Kasumi-1 (cell line): ENCODE measurements around the gene TMSB4X.
"Not testable (repeated sequence)": the region's sequence is repeated elsewhere in the genome, so short reads cannot be mapped to it uniquely, and the experiment has no call there.

Experiments used
- DNase-seq, 2 experiments: peaks; one replicate each; lab custom pipeline; 2025; lab: John Stamatoyannopoulos, UW

Gene TMSB4X

DNA sequence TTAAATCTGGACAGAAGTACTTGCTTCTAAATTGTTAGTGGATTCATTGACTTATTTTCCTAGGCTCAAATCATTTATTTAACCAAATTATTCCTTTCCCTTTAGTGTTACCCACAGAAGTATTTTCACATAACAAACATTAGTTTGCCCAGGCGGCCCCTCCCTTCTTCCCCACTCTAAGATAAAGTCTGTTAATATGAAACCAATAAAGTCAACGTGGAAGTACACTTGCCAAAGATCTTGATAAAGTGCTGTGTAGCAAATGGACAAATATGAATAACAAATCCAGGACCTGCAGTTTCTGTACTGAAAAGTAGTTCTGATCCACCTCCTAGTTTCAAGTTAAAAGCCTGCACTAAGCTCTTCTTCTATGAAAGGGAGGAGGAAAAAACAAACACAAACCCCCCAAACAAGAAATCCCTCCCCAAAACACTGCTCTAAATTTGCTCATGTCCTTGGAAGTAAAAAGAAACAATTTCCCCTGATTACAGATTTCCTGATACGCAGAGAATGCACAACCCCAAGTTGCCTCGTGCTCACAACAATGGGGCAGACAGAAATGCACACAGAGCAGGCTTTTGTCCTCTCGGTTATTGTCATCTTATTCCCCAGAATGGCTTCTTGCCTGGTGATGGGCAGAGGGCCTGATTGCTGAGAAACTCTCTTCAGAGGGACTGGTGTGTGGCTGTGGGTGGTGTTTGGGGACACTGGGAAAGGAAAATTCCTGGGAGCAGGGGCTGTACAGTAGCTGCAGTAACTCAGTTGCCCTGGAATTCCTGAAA is 23.2 kb downstream of the TMSB4X start:
- no peak for DNase-seq

DNA sequence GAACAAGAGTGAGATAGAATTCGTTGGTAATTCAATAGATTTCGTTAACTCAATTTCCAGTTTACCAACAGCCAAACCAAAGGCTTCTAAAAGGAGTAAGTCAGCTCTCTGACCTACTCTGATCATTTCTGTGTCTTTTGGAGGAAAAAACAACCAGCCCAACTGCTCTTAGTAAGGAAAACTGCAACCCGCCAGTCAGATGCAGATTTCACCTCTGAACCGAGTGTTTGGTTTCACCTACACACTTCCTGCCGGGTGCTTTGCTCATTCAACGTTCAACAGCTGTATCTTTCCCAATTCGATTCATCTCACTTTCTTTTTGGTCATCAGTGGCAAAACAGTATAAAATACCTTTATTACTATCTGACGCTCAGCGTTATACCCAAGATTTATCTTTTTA is 24.5 kb downstream of the TMSB4X start:
- no peak for DNase-seq

DNA sequence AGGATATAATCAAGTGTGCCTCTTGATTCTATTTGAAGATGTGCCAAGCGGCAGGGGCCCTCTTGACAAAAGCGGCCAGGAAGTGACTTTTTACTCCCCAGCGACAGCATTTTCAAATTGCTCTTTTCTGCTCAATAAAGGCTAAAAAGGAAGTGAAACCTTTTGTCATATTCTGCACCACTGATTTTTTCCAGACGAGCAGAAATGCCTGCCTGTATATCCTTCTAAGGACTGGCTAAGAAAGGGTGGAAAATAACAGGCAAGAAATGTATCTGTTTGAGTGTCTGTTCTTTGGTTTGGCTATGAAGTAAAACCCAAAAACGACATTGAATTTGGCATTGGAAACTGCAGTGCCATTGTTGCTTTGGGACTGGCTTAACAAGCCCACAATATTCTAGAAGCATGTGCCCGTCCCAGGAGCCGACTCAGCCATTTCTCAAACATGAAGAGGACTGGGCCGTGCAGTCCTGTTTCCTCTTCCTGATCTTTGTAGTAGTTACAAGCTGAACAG is 25.4 kb downstream of the TMSB4X start:
- no peak for DNase-seq

DNA sequence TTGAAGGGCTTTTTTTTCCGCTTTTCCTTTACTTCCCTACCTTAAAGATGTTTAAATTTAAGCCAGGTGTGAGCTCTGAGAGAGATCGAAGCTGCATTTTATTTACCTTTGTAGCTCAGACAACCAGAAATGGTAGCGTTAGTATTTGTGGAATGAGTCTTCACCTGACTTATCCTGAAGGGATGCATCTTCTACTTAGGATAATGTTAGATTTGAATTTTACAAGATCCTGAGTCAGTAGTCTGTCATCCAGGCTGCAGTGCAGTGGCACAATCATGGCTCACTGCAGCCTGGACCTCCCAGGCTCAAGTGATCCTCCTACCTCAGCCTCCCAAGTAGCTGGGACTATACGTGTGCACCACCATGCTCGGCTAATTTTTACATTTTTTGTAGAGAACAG is 26.2 kb downstream of the TMSB4X start:
- DNase-seq: no peak

DNA sequence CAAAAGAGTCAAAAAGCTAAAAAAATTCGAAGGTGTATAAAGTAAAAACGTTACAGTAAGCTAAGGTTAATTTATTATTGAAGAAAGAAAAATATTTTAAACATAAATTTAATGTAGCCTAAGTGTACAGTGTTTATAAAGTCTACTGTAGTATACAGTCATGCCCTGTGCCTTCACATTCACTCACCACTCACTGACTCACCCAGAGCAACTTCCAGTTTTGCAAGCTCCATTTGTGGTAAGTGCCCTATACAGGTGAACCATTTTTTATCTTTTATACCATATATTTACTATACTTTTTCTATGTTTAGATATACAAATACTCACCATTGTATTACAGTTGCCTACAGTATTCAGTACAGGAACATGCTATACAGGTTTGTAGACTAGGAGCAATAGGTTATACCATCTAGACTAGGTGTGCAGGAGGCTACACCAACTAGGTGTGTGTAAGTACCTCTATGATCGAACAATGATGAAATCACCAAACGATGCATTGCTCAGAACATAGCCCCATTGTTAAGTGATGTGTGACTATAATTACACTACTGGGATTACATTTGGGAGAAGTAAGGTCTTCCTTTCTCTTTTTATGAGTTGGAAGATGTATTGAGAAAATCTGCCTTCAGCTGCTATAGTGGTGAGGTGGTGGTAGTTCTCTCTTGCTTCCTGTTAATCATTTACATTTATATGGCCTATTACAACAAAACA is 27.2 kb downstream of the TMSB4X start:
- no peak for DNase-seq

DNA sequence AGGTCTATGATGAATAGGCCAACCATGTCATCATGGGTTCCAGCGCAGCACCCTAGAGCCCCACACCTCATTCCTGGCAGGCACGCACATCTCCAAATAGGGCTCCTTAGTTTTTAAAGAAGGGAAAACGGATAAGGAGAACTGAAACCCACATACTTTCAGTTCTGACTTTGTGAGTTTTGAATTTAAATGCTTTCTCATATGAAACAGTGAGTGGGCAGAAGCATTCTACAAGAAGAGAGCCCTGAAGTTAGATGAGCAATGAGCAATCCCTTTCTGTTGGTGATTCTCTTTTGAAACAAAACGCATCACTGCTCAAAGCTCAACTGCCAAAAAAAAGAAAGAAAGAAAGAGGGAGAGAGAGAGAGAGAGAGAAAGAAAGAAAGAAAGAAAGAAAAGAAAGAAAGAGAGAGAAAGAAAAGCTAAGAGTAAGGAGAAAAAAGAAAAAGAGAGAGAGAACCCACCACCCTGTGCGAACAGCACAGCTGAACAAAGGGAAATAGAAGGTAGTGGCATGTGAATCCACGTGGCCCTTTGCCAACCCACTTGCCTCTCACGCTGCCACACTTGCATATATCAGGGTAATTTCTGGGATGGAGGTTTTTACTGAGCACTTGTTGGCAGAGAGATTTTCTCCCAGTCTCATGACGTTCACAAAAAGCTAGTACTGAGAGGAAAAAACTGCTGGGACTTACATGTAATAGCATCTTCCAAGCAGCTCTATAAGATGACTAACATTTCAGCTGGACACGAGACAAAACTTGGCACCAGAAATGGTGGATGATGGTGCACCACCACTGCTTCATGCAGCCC is 31.0 kb downstream of the TMSB4X start:
- no peak for DNase-seq

DNA sequence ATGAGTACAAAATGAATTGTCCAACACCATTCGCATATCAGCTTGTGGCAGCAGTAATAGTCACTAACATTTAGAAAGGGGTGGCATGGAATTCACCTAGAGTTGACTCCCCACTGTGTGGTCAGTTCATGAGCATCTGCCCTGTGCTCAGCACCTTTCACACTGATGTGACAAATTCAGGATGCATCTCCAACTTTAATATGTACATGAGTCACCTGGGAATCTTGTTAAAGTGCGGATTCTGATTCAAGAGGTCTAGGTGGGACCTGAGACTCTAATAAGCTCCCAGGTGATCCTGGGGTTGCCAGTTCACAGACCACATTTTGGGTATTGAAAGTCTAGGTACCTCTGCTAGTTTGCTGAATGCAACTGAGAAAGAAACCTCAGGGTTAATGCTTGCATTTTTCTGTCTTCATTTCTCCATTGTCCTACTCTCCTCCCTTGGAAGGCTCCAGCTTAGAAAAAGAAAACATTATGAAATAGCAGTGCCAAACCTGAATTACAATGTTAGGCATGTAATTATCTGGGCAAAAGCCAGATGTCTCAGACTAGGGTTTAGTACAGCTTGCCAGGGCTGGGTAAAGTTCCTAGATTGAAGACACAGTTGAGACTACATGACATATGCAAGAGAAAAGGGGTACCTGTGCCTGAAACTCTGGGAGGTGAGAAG is 32.7 kb downstream of the TMSB4X start:
- no peak for DNase-seq

DNA sequence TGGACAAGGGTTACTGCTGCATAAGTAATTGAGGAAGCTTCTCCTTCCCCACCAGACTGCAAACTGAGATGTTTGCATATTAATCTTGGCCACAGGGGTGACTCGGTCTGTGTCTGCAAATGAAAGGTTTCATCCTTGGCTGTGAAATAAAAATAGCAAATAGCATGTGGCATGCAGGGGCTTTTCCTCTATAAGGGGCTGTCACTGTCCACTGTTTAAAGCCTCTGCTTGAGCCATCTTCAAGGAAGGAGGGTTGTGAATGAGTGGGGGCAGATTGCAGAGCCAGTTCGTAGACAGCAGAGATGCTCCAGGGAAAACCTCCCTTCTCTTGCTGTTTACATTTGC is 33.3 kb downstream of the TMSB4X start:
- DNase-seq: peak; percentile 13 to 32

DNA sequence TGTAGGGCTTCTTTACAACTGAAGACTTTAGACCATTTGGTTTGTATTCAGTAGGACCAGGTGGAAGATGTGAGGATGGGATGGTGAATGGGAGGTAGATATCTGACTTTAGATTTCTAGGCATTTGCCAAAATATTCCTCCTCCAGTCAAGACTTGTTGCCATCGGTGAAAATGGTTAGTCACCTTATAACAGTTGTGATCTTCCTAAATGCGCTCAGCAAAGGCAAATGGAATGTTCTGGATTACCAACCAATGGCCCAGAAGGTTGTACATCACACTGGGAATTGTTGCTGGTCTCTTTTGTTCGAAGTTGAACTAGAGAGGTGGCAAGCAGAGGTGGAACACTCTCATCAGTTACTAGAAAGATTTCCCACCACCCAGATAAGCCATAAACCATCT is 33.9 kb downstream of the TMSB4X start:
- no peak for DNase-seq

DNA sequence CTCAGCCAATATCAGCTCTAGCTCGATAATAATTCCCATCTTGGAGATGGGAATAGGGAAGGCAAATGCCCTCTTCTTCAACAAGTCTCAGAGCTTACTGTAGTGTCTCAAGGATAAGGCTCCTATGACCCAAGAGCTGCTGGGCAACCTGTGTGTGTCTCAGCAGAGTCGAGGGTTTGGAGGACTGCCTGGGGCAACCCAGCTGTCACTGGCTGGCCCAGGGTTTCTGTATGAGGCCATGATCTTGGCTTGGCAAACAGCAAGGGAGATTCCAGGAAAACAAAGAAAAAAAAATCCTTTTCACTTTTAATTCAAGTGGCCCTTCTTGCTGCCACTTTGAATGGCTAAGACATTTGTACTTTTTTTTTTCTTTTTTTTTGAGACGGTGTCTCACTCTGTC is 34.4 kb downstream of the TMSB4X start:
- DNase-seq: no peak

DNA sequence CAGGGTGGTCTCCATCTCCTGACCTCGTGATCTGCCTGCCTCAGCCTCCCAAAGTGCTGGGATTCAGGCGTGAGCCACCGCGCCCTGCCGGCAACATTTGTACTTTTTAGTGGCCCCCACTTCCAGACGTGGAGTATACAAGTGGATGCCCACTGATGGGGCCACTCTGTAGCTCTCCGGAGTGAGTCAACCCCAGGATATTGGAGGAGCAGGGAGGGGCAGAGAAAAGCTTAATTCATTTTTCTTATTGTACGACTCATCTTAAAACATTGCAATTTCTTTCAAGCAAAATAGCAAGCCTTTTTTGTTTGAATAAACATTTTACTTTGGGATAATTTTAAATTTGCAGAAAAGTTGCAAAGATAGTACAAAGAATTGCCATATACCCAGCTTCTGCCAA is 34.9 kb downstream of the TMSB4X start:
- no peak for DNase-seq

DNA sequence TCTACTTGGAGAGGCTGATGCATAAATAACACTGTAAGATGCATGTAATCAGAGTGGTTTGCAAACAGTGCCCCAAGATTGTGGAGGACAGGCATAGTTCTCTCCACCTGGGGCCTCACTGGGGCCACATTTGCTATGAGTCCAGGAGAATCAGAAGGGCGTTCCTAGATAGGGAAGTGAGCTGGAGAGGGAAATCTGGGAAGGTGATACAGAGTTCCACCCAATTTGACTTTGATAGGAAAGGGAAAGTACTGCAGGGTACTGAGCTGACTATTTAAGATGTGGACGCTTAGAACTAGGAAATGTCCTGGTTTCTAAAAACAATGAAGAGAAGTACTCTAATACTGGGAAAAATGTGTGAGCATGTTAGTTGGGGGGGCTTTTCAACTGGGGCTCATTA is 35.6 kb downstream of the TMSB4X start:
- DNase-seq: no peak

DNA sequence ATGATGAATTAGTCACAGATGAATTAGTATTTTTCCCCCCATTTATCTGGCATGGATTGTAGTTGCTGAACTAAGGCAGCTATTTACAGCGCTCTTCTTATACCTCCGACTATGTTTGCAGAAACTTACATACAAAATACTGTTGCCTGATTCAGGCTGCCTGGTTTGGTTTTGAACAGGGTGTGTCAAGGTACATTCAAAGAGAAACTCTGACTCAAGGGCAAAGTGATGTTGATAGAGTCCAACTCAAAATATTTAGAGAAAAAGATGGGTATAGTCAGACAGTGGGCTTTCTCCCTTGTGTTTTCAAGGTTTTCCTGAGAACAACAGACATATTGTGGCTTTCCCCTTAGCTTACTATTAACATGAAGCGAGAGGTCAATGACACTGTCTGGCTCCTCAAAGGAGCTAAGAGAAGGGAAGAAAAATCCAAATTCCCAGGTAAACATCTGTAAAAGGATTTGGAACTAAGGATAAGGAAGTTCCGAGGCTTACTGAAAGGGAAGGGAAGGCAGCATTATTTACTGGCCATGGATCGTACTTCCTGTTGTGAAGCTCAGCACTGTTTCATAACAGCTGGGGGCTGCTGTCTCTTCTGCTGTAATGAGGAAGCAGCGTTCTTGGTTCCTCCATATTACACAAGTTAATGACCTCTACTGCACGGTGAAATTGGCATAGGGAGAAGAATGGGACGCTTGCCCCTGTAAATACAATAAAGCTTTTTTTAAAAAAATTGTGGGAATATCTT is 38.6 kb downstream of the TMSB4X start:
- peak; percentile 67 to 73 for DNase-seq

DNA sequence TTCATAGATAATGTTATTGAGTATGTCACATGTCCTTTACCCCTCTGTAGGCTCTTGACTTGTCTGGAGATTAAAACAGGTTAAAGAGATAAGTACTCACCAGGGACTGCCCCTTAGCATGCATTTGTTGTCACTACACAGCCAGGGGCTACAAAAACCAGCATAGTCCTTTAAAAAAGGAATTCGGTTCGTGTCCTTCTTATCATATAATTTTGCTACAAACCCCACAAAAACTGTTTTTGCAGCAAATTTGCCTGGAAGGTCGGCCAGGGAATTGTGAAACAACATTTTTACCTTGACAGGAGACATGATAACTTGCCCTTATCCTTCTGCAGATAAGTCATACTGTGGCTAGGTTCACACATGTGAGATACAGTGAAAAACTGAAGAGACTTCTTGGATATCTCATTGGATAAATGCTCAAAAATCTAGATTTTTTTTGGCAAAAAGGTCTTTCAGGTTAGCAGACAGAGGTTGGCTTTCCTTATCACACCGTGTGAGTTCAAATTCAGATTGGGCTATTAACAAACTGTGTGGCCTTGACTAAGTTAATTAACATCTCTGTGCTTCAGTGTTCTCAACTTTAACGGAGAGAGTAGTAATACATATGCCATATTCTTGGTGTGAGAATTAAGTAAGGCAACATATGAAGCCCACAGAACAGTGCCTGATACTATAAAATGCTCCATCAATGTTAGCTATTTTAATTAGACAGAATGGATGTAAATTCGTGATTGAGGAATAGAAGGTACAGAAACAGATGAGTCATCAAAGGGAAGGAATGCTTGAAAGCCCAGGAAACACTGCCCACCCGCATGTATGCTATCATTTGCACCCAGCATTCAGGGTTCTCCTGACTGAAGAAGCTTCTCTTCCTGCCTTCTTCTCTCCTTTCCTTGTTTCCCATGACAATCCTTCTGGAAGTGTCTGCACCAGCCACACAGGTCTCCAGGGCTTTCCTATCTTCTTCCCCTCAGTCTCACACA is 39.5 kb downstream of the TMSB4X start:
- DNase-seq: peak in 1 of 2 experiments; percentile 54

DNA sequence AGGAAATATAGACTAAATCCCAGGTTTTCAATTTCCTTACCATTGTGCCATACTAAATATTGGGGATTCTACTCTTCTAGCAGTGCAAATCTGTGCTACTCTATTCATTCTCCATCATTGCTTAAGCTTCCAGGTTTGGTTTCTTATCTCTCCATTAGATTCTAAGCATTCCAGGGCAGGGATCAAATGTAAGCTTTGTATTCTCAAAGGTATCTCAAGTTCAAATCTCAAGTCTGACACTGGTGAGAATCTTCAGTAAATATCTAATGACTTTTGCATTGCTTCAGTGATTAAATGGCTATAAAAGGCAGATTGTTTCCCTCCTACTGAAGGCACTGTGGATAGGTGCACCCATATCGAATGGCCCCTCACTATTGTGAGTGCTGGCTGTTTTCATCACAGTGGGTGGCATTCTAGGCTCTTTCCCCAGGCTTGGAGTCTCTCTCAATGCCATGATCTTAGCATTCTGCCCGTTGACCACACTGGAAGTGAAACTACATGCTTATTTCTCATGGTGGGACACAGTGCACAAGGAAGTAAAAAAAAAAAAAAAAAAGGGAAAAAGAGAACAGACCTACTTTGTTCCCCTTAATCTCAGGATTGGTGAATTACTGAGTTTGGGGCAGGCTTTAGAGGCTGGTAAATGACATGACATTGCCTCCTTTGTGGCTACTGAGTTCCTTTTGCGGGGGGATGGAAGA is 40.8 kb downstream of the TMSB4X start:
- no peak for DNase-seq

DNA sequence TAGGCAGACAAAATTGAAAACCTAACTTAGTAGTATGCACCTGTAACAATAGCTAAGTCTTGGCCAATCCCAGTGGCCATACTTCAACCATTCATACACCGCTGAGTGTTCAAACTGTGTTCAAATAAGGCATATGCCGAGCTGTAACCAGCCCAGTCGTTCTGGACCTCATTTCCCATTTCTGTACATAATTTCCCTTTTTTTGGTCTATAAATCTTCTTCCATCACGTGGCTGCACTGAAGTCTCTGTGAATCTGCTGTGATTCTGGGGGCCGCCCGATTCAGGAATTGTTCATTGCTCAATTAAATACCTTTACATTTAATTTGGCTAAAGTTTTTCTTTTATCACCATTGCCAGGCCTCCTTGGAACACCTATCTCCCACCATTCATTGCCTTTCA is 41.8 kb downstream of the TMSB4X start:
- not testable (repeated sequence) for DNase-seq

DNA sequence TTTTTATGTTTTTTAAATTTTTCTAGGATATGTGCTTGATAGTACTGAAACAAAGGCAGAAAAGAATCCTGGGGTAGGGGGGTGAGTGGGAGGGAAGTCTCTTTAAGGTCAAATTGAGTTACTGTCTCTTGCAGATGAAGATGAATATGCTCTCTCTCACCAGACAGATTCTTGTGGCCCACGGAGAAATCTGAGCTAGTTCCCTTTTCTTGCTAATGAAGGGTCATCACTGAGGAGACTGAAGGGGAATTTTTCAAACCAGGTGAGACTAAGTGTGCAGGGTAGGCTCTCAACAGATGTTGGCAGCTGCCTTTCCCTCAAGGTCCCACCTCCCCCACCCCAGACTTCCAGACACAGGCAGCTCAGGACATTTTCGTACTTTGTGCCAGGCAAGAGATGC is 48.0 kb downstream of the TMSB4X start:
- DNase-seq: no peak

DNA sequence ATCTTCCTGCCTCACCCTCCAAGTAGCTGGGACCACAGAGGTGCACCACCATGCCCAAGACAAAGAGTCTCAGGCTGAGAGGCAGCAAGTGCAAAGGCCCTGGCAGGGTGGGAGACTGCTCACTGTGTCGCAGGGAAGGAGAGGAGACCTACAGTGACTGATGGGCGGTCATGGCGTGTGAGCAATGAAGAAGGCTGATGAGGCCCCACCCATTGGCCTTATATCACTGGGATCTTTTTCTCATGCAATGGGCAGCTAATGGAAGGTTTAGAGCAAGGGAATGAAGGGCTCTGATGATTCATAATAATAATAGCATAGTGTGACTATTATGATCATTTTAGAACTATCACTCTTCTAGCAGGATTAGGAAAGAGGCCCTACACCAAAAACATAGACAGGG is 48.7 kb downstream of the TMSB4X start:
- no peak for DNase-seq

DNA sequence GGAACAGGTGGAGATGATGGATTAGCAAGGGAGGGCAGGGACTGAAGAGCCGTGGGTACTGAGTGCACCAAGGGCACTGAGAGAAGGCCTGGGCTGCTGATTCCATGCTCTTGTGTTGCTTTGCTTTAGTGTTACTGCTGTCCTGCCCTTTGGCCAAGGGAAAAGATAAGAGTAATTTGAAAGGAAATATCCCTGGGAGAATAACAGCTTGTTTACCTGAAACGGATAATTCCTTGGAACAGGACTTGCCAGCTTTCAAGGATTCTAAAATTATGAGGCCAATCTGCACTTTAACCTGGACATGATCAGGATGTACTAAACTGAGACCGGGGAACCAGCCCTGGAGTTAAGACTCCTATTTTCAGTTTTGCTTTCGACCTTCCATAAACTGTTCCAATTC is 49.1 kb downstream of the TMSB4X start:
- DNase-seq: no peak

DNA sequence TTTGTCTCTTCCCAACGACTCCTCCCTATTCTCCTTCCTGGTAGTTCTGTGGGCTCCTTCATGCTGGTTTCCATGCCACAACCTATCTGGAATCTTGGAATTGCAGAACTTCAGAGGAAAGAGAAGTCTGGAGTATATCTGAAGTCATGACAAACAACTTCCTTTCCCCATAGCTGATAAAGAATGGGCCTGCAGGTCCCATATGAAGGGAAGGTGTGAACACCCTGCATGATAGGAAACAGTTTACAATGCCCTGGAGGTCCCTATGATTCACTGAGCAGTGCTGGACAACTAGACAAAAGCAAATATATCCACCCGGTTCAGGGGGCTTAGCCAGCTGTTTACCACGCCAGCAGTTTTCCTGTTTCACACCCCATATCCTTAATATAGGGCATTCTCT is 50.1 kb downstream of the TMSB4X start:
- DNase-seq: no peak
